Osteoblast (primary cell): ENCODE data around the gene GSKIP. TPM values are rescaled to one million over a fixed set of nuclear protein-coding genes. Genes with fewer than 3 reads are reported as not detected.

Experiments used
- DNase-seq: peaks from one replicate; pipeline ENCODE4 v3.0.0; 2011; ENCODE audit warnings: low spot score, mixed read lengths; ENCODE audit not compliant: insufficient read length; ENCODE audit errors: missing footprints
- H2AFZ ChIP-seq: 2 replicates; pipeline ENCODE4 v1.6.0; 2011; ENCODE audit warnings: mild to moderate bottlenecking, low read length
- H3K27ac ChIP-seq: 2 replicates; pipeline ENCODE4 v1.5.1; 2011; ENCODE audit warnings: mild to moderate bottlenecking, low read depth, low read length, moderate library complexity
- H3K27me3 ChIP-seq: 2 replicates; pipeline ENCODE4 v1.6.0; 2012; ENCODE audit warnings: mild to moderate bottlenecking, control low read depth, inconsistent platforms, low read length, moderate library complexity; ENCODE audit not compliant: insufficient read depth
- H3K36me3 ChIP-seq: 2 replicates; pipeline ENCODE4 v1.5.1; 2011; ENCODE audit warnings: mild to moderate bottlenecking, low read length, control low read depth, moderate library complexity; ENCODE audit not compliant: insufficient read depth
- H3K4me1 ChIP-seq: 2 replicates; pipeline ENCODE4 v1.5.1; 2011; ENCODE audit warnings: mild to moderate bottlenecking, low read length, control low read depth, moderate library complexity; ENCODE audit not compliant: insufficient read depth
- H3K4me2 ChIP-seq: 2 replicates; pipeline ENCODE4 v1.6.0; 2011; ENCODE audit warnings: mild to moderate bottlenecking, low read length; ENCODE audit not compliant: insufficient read depth
- H3K4me3 ChIP-seq: fragments of 200-600 bp; sonication (generic); 3 replicates; pipeline ENCODE4 v1.5.1; 2012; ENCODE audit warnings: mild to moderate bottlenecking, low read length, inconsistent platforms; ENCODE audit not compliant: insufficient read depth
- H3K79me2 ChIP-seq: 2 replicates; pipeline ENCODE4 v1.6.0; 2012; ENCODE audit warnings: mild to moderate bottlenecking, low read length, control low read depth, inconsistent platforms; ENCODE audit not compliant: insufficient read depth
- H3K9me3 ChIP-seq: 2 replicates; pipeline ENCODE4 v1.5.1; 2011; ENCODE audit warnings: low read depth, low read length, control low read depth
- H4K20me1 ChIP-seq: 2 replicates; pipeline ENCODE4 v1.6.0; 2012; ENCODE audit warnings: mild to moderate bottlenecking, low read length, control low read depth; ENCODE audit not compliant: insufficient read depth
- CTCF ChIP-seq: IDR thresholded peaks from 2 replicates; pipeline ENCODE4 v1.5.1; 2011; ENCODE audit warnings: mild to moderate bottlenecking, low read depth, low read length, moderate library complexity; ENCODE audit errors: extremely low read depth
- total RNA-seq: library from RNA; depleted of rRNA; stranded (reverse); fragments of >200 nt; gene quantifications from 2 replicates; pipeline ENCODE4 v1.2.3, GENCODE V29; 2012

GSKIP gene
- total RNA-seq, 1 donor = 26.8 TPM

- H3K4me2 ChIP-seq = no peak overlapping the region
- H2AFZ ChIP-seq = no peak overlapping the region
- no peak for TF ChIP-seq CTCF
- H3K4me3 ChIP-seq = no peak overlapping the region
- peaks cover 15% of the 10 kb centered on the region for H3K27me3 ChIP-seq
- H3K4me1 ChIP-seq = no peaks in the 10 kb centered on the region
- peak; percentile 49 for DNase-seq
- no peaks in the 10 kb centered on the region for H4K20me1 ChIP-seq
- no peak overlapping the region for H3K27ac ChIP-seq
- no peaks in the 10 kb centered on the region for H3K79me2 ChIP-seq
- H3K36me3 ChIP-seq = no peaks in the 10 kb centered on the region
- no peaks in the 10 kb centered on the region for H3K9me3 ChIP-seq
Measured at GRCh38 chr14:96407935-96408570, 44.7 kb downstream of the GSKIP start.

DNA sequence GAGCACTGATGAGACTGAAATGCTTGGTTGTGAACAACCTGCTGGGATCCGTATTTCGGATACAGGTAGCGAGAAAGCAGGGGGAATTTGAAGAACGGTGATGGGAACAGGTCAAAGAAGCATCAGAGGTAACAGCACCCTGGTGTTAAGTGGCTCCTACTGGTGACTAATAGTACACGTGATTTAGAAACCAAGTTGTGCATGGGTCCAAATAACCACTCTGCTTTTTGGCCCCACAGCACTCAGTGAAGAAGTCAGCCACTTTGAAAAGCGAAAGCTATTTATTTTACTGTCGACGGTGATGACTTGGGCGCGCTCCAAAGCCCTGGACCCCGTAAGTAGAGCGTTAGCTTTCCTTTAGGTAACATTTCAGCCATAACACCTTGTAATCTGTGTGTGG is 45.3 kb downstream of the GSKIP start:
- Histone ChIP-seq H3K4me1 (no peaks in the 10 kb centered on the region), H3K36me3 (no peaks in the 10 kb centered on the region), H3K4me2 (no peak overlapping the region), H3K9me3 (no peaks in the 10 kb centered on the region), H2AFZ (peak overlapping the region; percentile 5), H3K27me3 (peaks cover 19% of the 10 kb centered on the region), H3K79me2 (no peaks in the 10 kb centered on the region), H3K4me3 (no peak overlapping the region), H3K27ac (no peak overlapping the region), H4K20me1 (no peaks in the 10 kb centered on the region)
- no peak for TF ChIP-seq CTCF
- DNase-seq = no peak

DNA sequence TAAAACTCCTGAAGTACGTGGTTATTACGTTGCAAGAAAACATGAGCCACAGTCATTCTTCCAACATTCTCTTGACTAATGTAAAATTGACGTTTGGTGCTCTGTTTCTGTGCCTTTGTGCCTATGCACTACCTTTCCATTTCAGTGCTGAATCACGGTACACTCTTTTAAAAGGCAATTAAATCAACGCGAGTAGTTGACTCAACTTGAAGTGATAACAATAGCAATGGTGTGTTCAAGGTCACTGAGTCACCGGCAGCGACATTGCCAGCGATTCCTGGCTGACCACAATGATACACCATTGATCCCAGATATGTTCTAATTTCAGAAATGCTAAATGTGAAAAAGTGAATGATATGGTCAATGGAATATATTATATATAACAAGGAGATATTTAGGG is 46.4 kb downstream of the GSKIP start:
- no peak for TF ChIP-seq CTCF
- Histone ChIP-seq H3K4me3 (no peak overlapping the region), H3K4me1 (no peaks in the 10 kb centered on the region), H3K27me3 (peaks cover 22% of the 10 kb centered on the region), H3K27ac (no peak overlapping the region), H2AFZ (no peak overlapping the region), H3K9me3 (no peaks in the 10 kb centered on the region), H3K79me2 (no peaks in the 10 kb centered on the region), H4K20me1 (no peaks in the 10 kb centered on the region), H3K4me2 (no peak overlapping the region), H3K36me3 (no peaks in the 10 kb centered on the region)
- DNase-seq = peak; percentile 31

- Histone ChIP-seq H3K4me1 (no peaks in the 10 kb centered on the region), H3K79me2 (no peaks in the 10 kb centered on the region), H3K9me3 (no peaks in the 10 kb centered on the region), H3K4me3 (no peak overlapping the region), H3K36me3 (no peaks in the 10 kb centered on the region), H3K27ac (no peak overlapping the region), H3K4me2 (no peak overlapping the region), H3K27me3 (peaks cover 22% of the 10 kb centered on the region), H4K20me1 (no peaks in the 10 kb centered on the region), H2AFZ (no peak overlapping the region)
- no peak for TF ChIP-seq CTCF
- DNase-seq = no peak
Measured at GRCh38 chr14:96410119-96410518, 46.8 kb downstream of the GSKIP start.
